H1 (cell line): ENCODE measurements around the gene SH2B3. TPM values are rescaled to one million over a fixed set of nuclear protein-coding genes. Genes with fewer than 3 reads are reported as not detected.

Experiments
- CTCF ChIA-PET: fragments of 300-600 bp; sonication (Branson Sonifier 250); formaldehyde crosslinking; loops from one replicate; lab custom pipeline; 2021; ENCODE audit not compliant: partially characterized antibody; lab: Charles Lee
- POLR2A ChIA-PET: fragments of 300-600 bp; sonication (Branson Sonifier 250); formaldehyde crosslinking; loops from one replicate; lab custom pipeline; 2021; ENCODE audit warnings: inconsistent platforms; ENCODE audit not compliant: partially characterized antibody; lab: Charles Lee
- DNase-seq, 2 experiments: peaks; one replicate each; pipeline versions ENCODE4 v3.0.0 to v3.0.0-alpha.2; 2010 to 2022; ENCODE audit warnings: low spot score in 2 of 2, low read depth in 1 of 2, mixed read lengths in 1 of 2
- FAIRE-seq: peaks from 2 replicates; lab custom pipeline; 2011; peaks lifted over from hg19 to GRCh38; lab: Jason Lieb, UNC
- H2AFZ ChIP-seq: 2 replicates; pipeline ENCODE4 v1.8.1; 2012; ENCODE audit warnings: low read length, inconsistent platforms
- H2AK5ac ChIP-seq: 2 replicates; pipeline ENCODE4 v1.6.1; 2013; ENCODE audit warnings: low read depth, low read length
- H2BK120ac ChIP-seq: replicated peaks from 2 replicates; pipeline ENCODE3; 2013; ENCODE audit warnings: low read depth, low read length, inconsistent platforms
- H2BK12ac ChIP-seq: 2 replicates; pipeline ENCODE4 v1.6.1; 2013; ENCODE audit warnings: low read depth, low read length
- H2BK15ac ChIP-seq: 2 replicates; pipeline ENCODE4 v1.6.1; 2013; ENCODE audit warnings: low read length
- H2BK20ac ChIP-seq: 2 replicates; pipeline ENCODE4 v1.6.1; 2013; ENCODE audit warnings: low read length
- H2BK5ac ChIP-seq: 2 replicates; pipeline ENCODE4 v1.6.1; 2013; ENCODE audit warnings: low read depth, low read length
- H3K14ac ChIP-seq: 2 replicates; pipeline ENCODE4 v1.6.1; 2013; ENCODE audit warnings: inconsistent platforms; ENCODE audit not compliant: insufficient read length
- H3K18ac ChIP-seq: 2 replicates; pipeline ENCODE4 v1.6.1; 2013; ENCODE audit warnings: low read length; ENCODE audit errors: extremely low read depth
- H3K23ac ChIP-seq: 2 replicates; pipeline ENCODE4 v1.6.1; 2013; ENCODE audit warnings: inconsistent platforms; ENCODE audit not compliant: insufficient read length
- H3K23me2 ChIP-seq: 2 replicates; pipeline ENCODE4 v1.6.1; 2013; ENCODE audit warnings: low read depth, low read length
- H3K27ac ChIP-seq: 2 replicates; pipeline ENCODE4 v1.6.1; 2011; ENCODE audit warnings: low read depth, low read length, inconsistent platforms
- H3K27me3 ChIP-seq, 4 experiments: replicated peaks in 1 of 4; 1 replicate in 1 of 4; 2 replicates in 3 of 4; pipeline versions ENCODE4 v1.6.1 to v1.8.1; 2011 to 2013; ENCODE audit warnings: low read length in 3 of 4, mild to moderate bottlenecking in 3 of 4, inconsistent platforms in 2 of 4, mixed read lengths in 2 of 4, moderate library complexity in 1 of 4; ENCODE audit not compliant: control insufficient read depth in 3 of 4, insufficient read depth in 3 of 4; ENCODE audit errors: extremely low read depth in 1 of 4
- H3K36me3 ChIP-seq, 4 experiments: 2 replicates each; pipeline versions ENCODE4 v1.6.1 to v1.8.1; 2011 to 2013; ENCODE audit warnings: mild to moderate bottlenecking in 4 of 4, low read length in 3 of 4, moderate library complexity in 2 of 4, control low read depth in 1 of 4, inconsistent platforms in 1 of 4; ENCODE audit not compliant: insufficient read depth in 4 of 4, control insufficient read depth in 2 of 4
- H3K4ac ChIP-seq: replicated peaks from 2 replicates; pipeline ENCODE3; 2013; ENCODE audit warnings: low read length, low read depth, mixed read lengths, inconsistent platforms; ENCODE audit not compliant: insufficient read length
- H3K4me1 ChIP-seq, 4 experiments: replicated peaks in 1 of 4; 1 replicate in 1 of 4; 2 replicates in 3 of 4; pipeline versions ENCODE4 v1.6.1 to v1.8.1; 2011 to 2013; ENCODE audit warnings: low read length in 3 of 4, inconsistent platforms in 2 of 4, mixed read lengths in 1 of 4; ENCODE audit not compliant: insufficient read depth in 4 of 4, control insufficient read depth in 3 of 4
- H3K4me2 ChIP-seq, 2 experiments: 2 replicates each; pipeline versions ENCODE4 v1.6.1 to v1.8.1; 2011 to 2013; ENCODE audit warnings: low read depth in 2 of 2, low read length in 2 of 2, control low read depth in 1 of 2, inconsistent platforms in 1 of 2, mild to moderate bottlenecking in 1 of 2; ENCODE audit not compliant: insufficient read depth in 1 of 2
- H3K4me3 ChIP-seq, 4 experiments: fragments of 200-600, 300-600 bp in 1 of 4; sonication (generic), shearing (Covaris generic), sonication (Bioruptor Twin) in 1 of 4; 2 replicates each; pipeline versions ENCODE4 v1.5.1 to v1.8.1; 2011 to 2016; ENCODE audit warnings: low read length in 4 of 4, low read depth in 3 of 4, control low read depth in 2 of 4, inconsistent platforms in 2 of 4, mild to moderate bottlenecking in 2 of 4, mixed read lengths in 1 of 4, moderate library complexity in 1 of 4; ENCODE audit not compliant: insufficient read depth in 2 of 4; ENCODE audit errors: extremely low read depth in 1 of 4
- H3K56ac ChIP-seq: replicated peaks from 2 replicates; pipeline ENCODE3; 2013; ENCODE audit warnings: low read depth, mild to moderate bottlenecking, mixed read lengths, low read length, inconsistent platforms; ENCODE audit not compliant: insufficient read length
- H3K79me1 ChIP-seq: 2 replicates; pipeline ENCODE4 v1.6.1; 2013; ENCODE audit warnings: low read depth, low read length, control low read depth
- H3K79me2 ChIP-seq, 2 experiments: 2 replicates each; pipeline versions ENCODE4 v1.6.1 to v1.8.1; 2012 to 2013; ENCODE audit warnings: low read length in 2 of 2, mild to moderate bottlenecking in 2 of 2, inconsistent platforms in 1 of 2; ENCODE audit not compliant: insufficient read depth in 2 of 2, control insufficient read depth in 1 of 2
- H3K9ac ChIP-seq, 4 experiments: replicated peaks in 1 of 4; 1 replicate in 1 of 4; 2 replicates in 3 of 4; pipeline versions ENCODE4 v1.6.1 to v1.8.1; 2011 to 2013; ENCODE audit warnings: low read depth in 3 of 4, low read length in 3 of 4, control low read depth in 2 of 4, mild to moderate bottlenecking in 2 of 4, moderate library complexity in 2 of 4, inconsistent platforms in 1 of 4; ENCODE audit errors: extremely low read depth in 1 of 4
- H3K9me3 ChIP-seq, 2 experiments: 2 replicates each; pipeline versions ENCODE4 v1.6.1 to v1.8.1; 2012 to 2013; ENCODE audit warnings: mild to moderate bottlenecking in 2 of 2, moderate library complexity in 2 of 2, control low read depth in 1 of 2, inconsistent platforms in 1 of 2, low read depth in 1 of 2, low read length in 1 of 2, mixed read lengths in 1 of 2; ENCODE audit not compliant: insufficient read depth in 2 of 2
- H4K20me1 ChIP-seq, 2 experiments: replicated peaks in 1 of 2; 2 replicates each; pipeline versions ENCODE3 to v1.8.1; 2011 to 2013; ENCODE audit warnings: inconsistent platforms in 2 of 2, low read length in 2 of 2, mild to moderate bottlenecking in 1 of 2; ENCODE audit not compliant: insufficient read depth in 2 of 2, control insufficient read depth in 1 of 2
- H4K5ac ChIP-seq: 2 replicates; pipeline ENCODE4 v1.6.1; 2013; ENCODE audit warnings: low read length, low read depth, mixed read lengths, inconsistent platforms; ENCODE audit not compliant: insufficient read length
- H4K8ac ChIP-seq: 2 replicates; pipeline ENCODE4 v1.8.0; 2013; ENCODE audit warnings: mild to moderate bottlenecking, moderate library complexity, low read length, inconsistent platforms; ENCODE audit not compliant: insufficient read depth; ENCODE audit errors: extremely low read depth
- H4K91ac ChIP-seq: replicated peaks from 2 replicates; pipeline ENCODE3; 2013; ENCODE audit warnings: low read length, mixed read lengths, inconsistent platforms; ENCODE audit not compliant: insufficient read length
- BACH1 ChIP-seq: IDR thresholded peaks from 2 replicates; pipeline ENCODE4 v1.6.1; 2012; ENCODE audit warnings: low read length, improper control_type of control experiment
- CREB1 ChIP-seq: IDR thresholded peaks from 2 replicates; pipeline ENCODE4 v1.6.1; 2012; ENCODE audit warnings: inconsistent platforms
- FOSL1 ChIP-seq: IDR thresholded peaks from 2 replicates; pipeline ENCODE4 v1.6.1; 2011; ENCODE audit warnings: mild to moderate bottlenecking, low read depth, low read length, moderate library complexity; ENCODE audit not compliant: insufficient read depth
- JUN ChIP-seq: IDR thresholded peaks from 2 replicates; pipeline ENCODE4 v1.6.1; 2011; ENCODE audit warnings: low read depth, mild to moderate bottlenecking, improper control_type of control experiment, low read length
- KDM4A ChIP-seq: IDR thresholded peaks from one replicate; pipeline ENCODE4 v1.7.1; 2012; ENCODE audit warnings: low read depth, mild to moderate bottlenecking, moderate library complexity, low read length, inconsistent platforms; ENCODE audit not compliant: severe bottlenecking
- MAFK ChIP-seq: IDR thresholded peaks from 2 replicates; pipeline ENCODE4 v1.6.1; 2012; ENCODE audit warnings: low read depth, mild to moderate bottlenecking, improper control_type of control experiment, low read length
- POLR2A ChIP-seq, 2 experiments: IDR thresholded peaks; 1 replicate in 1 of 2; 2 replicates in 1 of 2; pipeline ENCODE4 v1.6.1; 2011; ENCODE audit warnings: low read depth in 2 of 2, low read length in 2 of 2, mild to moderate bottlenecking in 2 of 2; ENCODE audit errors: control extremely low read depth in 1 of 2
- RAD21 ChIP-seq, 2 experiments: IDR thresholded peaks in 1 of 2; conservative IDR thresholded peaks in 1 of 2; 2 replicates each; pipeline ENCODE4 v1.6.1; 2011; ENCODE audit warnings: low read depth in 2 of 2, low read length in 2 of 2, improper control_type of control experiment in 1 of 2, inconsistent platforms in 1 of 2, mild to moderate bottlenecking in 1 of 2, moderate library complexity in 1 of 2
- RBBP5 ChIP-seq: IDR thresholded peaks from 2 replicates; pipeline ENCODE4 v1.7.1; 2012; ENCODE audit warnings: low read depth, mild to moderate bottlenecking, inconsistent platforms, low read length, moderate library complexity, borderline replicate concordance
- SAP30 ChIP-seq: fragments of 300-600 bp; sonication (generic); IDR thresholded peaks from 2 replicates; pipeline ENCODE4 v1.7.1; 2012; ENCODE audit warnings: low read length, moderate library complexity, mild to moderate bottlenecking, inconsistent platforms; ENCODE audit not compliant: insufficient read depth, insufficient replicate concordance
- SP2 ChIP-seq: IDR thresholded peaks from 2 replicates; pipeline ENCODE4 v1.6.1; 2012; ENCODE audit warnings: mild to moderate bottlenecking, low read length, inconsistent platforms
- SUZ12 ChIP-seq: fragments of 200-600 bp; sonication (generic); IDR thresholded peaks from 2 replicates; pipeline ENCODE4 v1.6.1; 2012; ENCODE audit warnings: mild to moderate bottlenecking, inconsistent platforms, low read length, moderate library complexity, mixed read lengths
- TEAD4 ChIP-seq: IDR thresholded peaks from 2 replicates; pipeline ENCODE4 v1.6.1; 2012; ENCODE audit warnings: low read depth, low read length, inconsistent platforms, mixed read lengths
- USF2 ChIP-seq: IDR thresholded peaks from 2 replicates; pipeline ENCODE4 v1.6.1; 2011; ENCODE audit warnings: low read length, improper control_type of control experiment
- WGBS, 2 experiments: shearing (Covaris generic) in 1 of 2; methylation state at CpG; one replicate each; pipeline versions ENCODE4 v1.1.6 to v1.1.7; 2013 to 2015; ENCODE audit warnings: low lambda C conversion rate in 2 of 2, mixed read lengths in 2 of 2, inconsistent platforms in 1 of 2, low coverage in 1 of 2, missing lambda C conversion rate in 1 of 2; ENCODE audit not compliant: insufficient replicate concordance in 2 of 2, insufficient coverage in 1 of 2, insufficient read length in 1 of 2; ENCODE audit errors: extremely low coverage in 1 of 2, missing lambda C conversion rate in 1 of 2; 5-methylcytosine and 5-hydroxymethylcytosine counted together
- polyA plus RNA-seq, 7 experiments: library from polyadenylated mRNA; depleted of rRNA in 3 of 7; stranded (reverse) in 5 of 7; unstranded in 2 of 7; fragments of >200 nt in 5 of 7; fragments of 200-250 nt in 2 of 7; gene quantifications; 1 replicate in 5 of 7; 2 replicates in 1 of 7; 4 replicates in 1 of 7; pipeline versions ENCODE4 v1.2.1 to v1.2.3, GENCODE V29; 2011 to 2013; ENCODE audit warnings: missing spikeins in 2 of 7, mixed read lengths in 2 of 7
- total RNA-seq: library from RNA; stranded (reverse); fragmentation: NEBNext Ultra II Directional; extraction: Animal tissue kit (Norgen Biotek cat#: 25700); gene quantifications from 2 replicates; pipeline ENCODE4 v1.2.1, GENCODE V29; 2021

Gene SH2B3
- total and polyA plus RNA-seq, 2 of the 8 experiments (the other 6 are each of a cell fraction or from before 2014, with no cell fraction given) = 20.8 to 34.1 TPM

GRCh38 chr12:111377440-111377839 is 28.3 kb upstream of the SH2B3 start:
- Histone ChIP-seq H3K79me2 (no peaks in the 10 kb centered on the region), H3K36me3 (no peaks in the 10 kb centered on the region), H2AK5ac (no peak overlapping the region), H3K9me3 (no peaks in the 10 kb centered on the region; a peak in 1 of 4 replicates), H3K23me2 (no peaks in the 10 kb centered on the region; the same call in 1 of the 2 replicates), H3K14ac (no peak overlapping the region), H3K4me1 (no peaks in the 10 kb centered on the region), H2AFZ (no peak overlapping the region), H2BK5ac (no peak overlapping the region), H2BK15ac (no peak overlapping the region), H3K27me3 (no peaks in the 10 kb centered on the region), H3K9ac (no peak overlapping the region), H4K20me1 (no peaks in the 10 kb centered on the region), H2BK12ac (no peak overlapping the region), H4K8ac (no peak overlapping the region), H2BK20ac (no peak overlapping the region), H3K27ac (no peak overlapping the region), H3K79me1 (no peaks in the 10 kb centered on the region), H3K4me3 (no peak overlapping the region), H4K91ac (no peak overlapping the region), H4K5ac (no peak overlapping the region), H3K56ac (no peak overlapping the region), H3K4me2 (no peak overlapping the region), H3K23ac (no peak overlapping the region), H3K4ac (no peak overlapping the region), H3K18ac (no peak overlapping the region), H2BK120ac (no peak overlapping the region)
- CTCF ChIA-PET = interaction anchor here (0.6 to 1.7 kb wide), 5 partner anchors 19 to 779 kb away, joined by 3 to 8 read pairs (median 4); no protein-coding TSS in a partner anchor
- FAIRE-seq (no peak), DNase-seq (no peak)
- POLR2A ChIA-PET = no interaction called here
- 96% methylated on average over 3 of the region's 3 CpGs; no CpG with 5 or more reads in 1 of the 2 experiments for WGBS, 2 experiments
- TF ChIP-seq POLR2A (IDR thresholded peaks at IDR 0.05; ENCODE audit: control extremely low read depth in 1 of 2, low read depth in 2 of 2, low read length in 2 of 2) (no peak), BACH1 (no peak), RAD21 (IDR thresholded peaks at IDR 0.05 in 1 of 2, conservative IDR thresholded peaks at IDR 0.05 in 1 of 2; ENCODE audit: low read depth in 2 of 2, low read length in 2 of 2) (no peak), FOSL1 (no peak), USF2 (no peak), RBBP5 (no peak), SUZ12 (no peak), SAP30 (no peak), TEAD4 (no peak), JUN (no peak), MAFK (no peak), SP2 (no peak), CREB1 (no peak), KDM4A (no peak)
